Osteoblast (primary cell): Measurements from ENCODE around the gene TULP4. TPM values are rescaled to one million over a fixed set of nuclear protein-coding genes. Genes with fewer than 3 reads are reported as not detected.

Source experiments
- DNase-seq: peaks from one replicate; pipeline ENCODE4 v3.0.0; 2011; ENCODE audit warnings: low spot score, mixed read lengths; ENCODE audit not compliant: insufficient read length; ENCODE audit errors: missing footprints
- H2AFZ ChIP-seq: 2 replicates; pipeline ENCODE4 v1.6.0; 2011; ENCODE audit warnings: mild to moderate bottlenecking, low read length
- H3K27ac ChIP-seq: 2 replicates; pipeline ENCODE4 v1.5.1; 2011; ENCODE audit warnings: mild to moderate bottlenecking, low read depth, low read length, moderate library complexity
- H3K27me3 ChIP-seq: 2 replicates; pipeline ENCODE4 v1.6.0; 2012; ENCODE audit warnings: mild to moderate bottlenecking, control low read depth, inconsistent platforms, low read length, moderate library complexity; ENCODE audit not compliant: insufficient read depth
- H3K36me3 ChIP-seq: 2 replicates; pipeline ENCODE4 v1.5.1; 2011; ENCODE audit warnings: mild to moderate bottlenecking, low read length, control low read depth, moderate library complexity; ENCODE audit not compliant: insufficient read depth
- H3K4me1 ChIP-seq: 2 replicates; pipeline ENCODE4 v1.5.1; 2011; ENCODE audit warnings: mild to moderate bottlenecking, low read length, control low read depth, moderate library complexity; ENCODE audit not compliant: insufficient read depth
- H3K4me2 ChIP-seq: 2 replicates; pipeline ENCODE4 v1.6.0; 2011; ENCODE audit warnings: mild to moderate bottlenecking, low read length; ENCODE audit not compliant: insufficient read depth
- H3K4me3 ChIP-seq: fragments of 200-600 bp; sonication (generic); 3 replicates; pipeline ENCODE4 v1.5.1; 2012; ENCODE audit warnings: mild to moderate bottlenecking, low read length, inconsistent platforms; ENCODE audit not compliant: insufficient read depth
- H3K79me2 ChIP-seq: 2 replicates; pipeline ENCODE4 v1.6.0; 2012; ENCODE audit warnings: mild to moderate bottlenecking, low read length, control low read depth, inconsistent platforms; ENCODE audit not compliant: insufficient read depth
- H3K9me3 ChIP-seq: 2 replicates; pipeline ENCODE4 v1.5.1; 2011; ENCODE audit warnings: low read depth, low read length, control low read depth
- H4K20me1 ChIP-seq: 2 replicates; pipeline ENCODE4 v1.6.0; 2012; ENCODE audit warnings: mild to moderate bottlenecking, low read length, control low read depth; ENCODE audit not compliant: insufficient read depth
- total RNA-seq: library from RNA; depleted of rRNA; stranded (reverse); fragments of >200 nt; gene quantifications from 2 replicates; pipeline ENCODE4 v1.2.3, GENCODE V29; 2012
- TF ChIP-seq, protein P1 (sequence below): IDR thresholded peaks from 2 replicates; pipeline ENCODE4 v1.5.1; 2011; ENCODE audit warnings: mild to moderate bottlenecking, low read depth, low read length, moderate library complexity; ENCODE audit errors: extremely low read depth

The TULP4 gene
- total RNA-seq, 1 donor: 172 TPM

DNA sequence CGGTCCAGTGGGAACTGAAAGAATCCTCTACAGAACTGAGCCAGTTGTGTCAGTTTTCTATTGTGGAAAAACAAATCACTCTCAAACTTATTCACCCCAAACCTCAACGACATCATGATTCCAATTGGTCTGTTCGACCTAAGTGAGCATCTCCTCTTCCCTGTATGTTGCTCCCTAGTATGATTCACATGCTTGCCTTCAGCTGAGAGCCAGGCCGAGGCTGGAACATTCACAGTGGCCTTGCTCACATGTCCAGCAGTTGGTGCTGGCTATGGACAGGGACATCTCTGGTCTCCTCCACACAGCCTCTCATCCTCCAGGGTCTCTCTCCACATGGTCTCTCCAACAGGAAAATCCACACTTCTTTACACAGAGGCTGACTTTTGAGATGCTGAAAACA is 219.3 kb downstream of the TULP4 start:
- Histone ChIP-seq H3K27ac (no peak overlapping the region), H3K4me2 (no peak overlapping the region), H3K9me3 (no peaks in the 10 kb centered on the region), H2AFZ (no peak overlapping the region), H3K79me2 (no peaks in the 10 kb centered on the region), H3K4me1 (no peaks in the 10 kb centered on the region), H3K4me3 (no peak overlapping the region), H3K27me3 (peaks cover 4% of the 10 kb centered on the region), H4K20me1 (no peaks in the 10 kb centered on the region), H3K36me3 (no peaks in the 10 kb centered on the region)
- DNase-seq: no peak
- TF ChIP-seq, protein P1, sequence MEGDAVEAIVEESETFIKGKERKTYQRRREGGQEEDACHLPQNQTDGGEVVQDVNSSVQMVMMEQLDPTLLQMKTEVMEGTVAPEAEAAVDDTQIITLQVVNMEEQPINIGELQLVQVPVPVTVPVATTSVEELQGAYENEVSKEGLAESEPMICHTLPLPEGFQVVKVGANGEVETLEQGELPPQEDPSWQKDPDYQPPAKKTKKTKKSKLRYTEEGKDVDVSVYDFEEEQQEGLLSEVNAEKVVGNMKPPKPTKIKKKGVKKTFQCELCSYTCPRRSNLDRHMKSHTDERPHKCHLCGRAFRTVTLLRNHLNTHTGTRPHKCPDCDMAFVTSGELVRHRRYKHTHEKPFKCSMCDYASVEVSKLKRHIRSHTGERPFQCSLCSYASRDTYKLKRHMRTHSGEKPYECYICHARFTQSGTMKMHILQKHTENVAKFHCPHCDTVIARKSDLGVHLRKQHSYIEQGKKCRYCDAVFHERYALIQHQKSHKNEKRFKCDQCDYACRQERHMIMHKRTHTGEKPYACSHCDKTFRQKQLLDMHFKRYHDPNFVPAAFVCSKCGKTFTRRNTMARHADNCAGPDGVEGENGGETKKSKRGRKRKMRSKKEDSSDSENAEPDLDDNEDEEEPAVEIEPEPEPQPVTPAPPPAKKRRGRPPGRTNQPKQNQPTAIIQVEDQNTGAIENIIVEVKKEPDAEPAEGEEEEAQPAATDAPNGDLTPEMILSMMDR: no peak

- H3K4me2 ChIP-seq: no peak overlapping the region
- no peaks in the 10 kb centered on the region for H3K79me2 ChIP-seq
- H2AFZ ChIP-seq: no peak overlapping the region
- no peaks in the 10 kb centered on the region for H3K36me3 ChIP-seq
- no peaks in the 10 kb centered on the region for H4K20me1 ChIP-seq
- peak; percentile 66 for DNase-seq
- TF ChIP-seq, protein P1: no peak
- H3K4me1 ChIP-seq: no peaks in the 10 kb centered on the region
- no peaks in the 10 kb centered on the region for H3K9me3 ChIP-seq
- no peak overlapping the region for H3K4me3 ChIP-seq
- H3K27me3 ChIP-seq: peaks cover 8% of the 10 kb centered on the region
- H3K27ac ChIP-seq: no peak overlapping the region
Measured at GRCh38 chr6:158531970-158532369, 219.7 kb downstream of the TULP4 start.

DNA sequence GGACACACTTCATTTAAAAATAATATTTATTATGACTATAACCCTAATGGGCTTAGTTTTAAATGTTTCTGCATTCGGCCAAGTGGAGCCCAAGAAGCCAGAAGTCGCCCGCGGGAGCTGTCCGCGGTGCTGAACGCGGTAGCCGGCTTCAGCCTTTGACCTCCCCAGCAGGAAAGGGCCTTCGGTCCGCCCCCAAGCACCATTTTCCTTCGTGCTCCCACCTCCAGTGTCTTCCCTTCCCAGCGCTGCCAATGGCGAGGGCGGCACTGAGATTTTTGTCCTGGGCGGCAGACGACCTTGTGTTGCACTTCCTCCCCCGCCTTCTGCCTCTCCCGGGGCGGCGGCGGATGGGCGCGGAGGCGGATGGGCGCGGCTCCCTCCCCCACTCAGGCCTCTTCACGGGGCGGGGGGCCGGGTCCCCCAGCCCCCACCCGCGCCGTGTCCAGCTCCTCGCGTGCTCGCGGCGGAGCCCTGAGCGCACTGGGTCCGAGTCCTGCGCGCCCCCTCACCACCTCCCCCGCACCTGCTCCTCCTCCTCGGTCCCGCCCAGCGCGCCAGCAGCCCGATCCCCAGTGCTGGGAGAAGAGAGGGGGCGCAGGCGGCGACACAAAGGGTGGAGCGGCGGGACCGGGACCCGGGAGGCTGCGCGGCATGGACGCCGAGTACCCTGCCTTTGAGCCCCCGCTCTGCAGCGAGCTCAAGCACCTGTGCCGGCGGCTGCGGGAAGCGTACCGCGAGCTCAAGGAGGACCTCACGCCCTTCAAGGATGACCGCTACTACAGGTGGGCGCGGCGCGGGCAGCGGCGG is 224.0 kb downstream of the TULP4 start:
- TF ChIP-seq, protein P1: no peak
- Histone ChIP-seq H3K9me3 (no peaks in the 10 kb centered on the region), H3K27me3 (peaks cover 40% of the 10 kb centered on the region), H3K36me3 (no peaks in the 10 kb centered on the region), H3K4me3 (peak overlapping the region; percentile 70), H4K20me1 (no peaks in the 10 kb centered on the region), H3K27ac (no peak overlapping the region), H3K79me2 (no peaks in the 10 kb centered on the region), H2AFZ (peak overlapping the region; percentile 56), H3K4me2 (peak overlapping the region; percentile 84), H3K4me1 (no peaks in the 10 kb centered on the region)
- peak; percentile 97 for DNase-seq

- Histone ChIP-seq H3K27me3 (peaks cover 40% of the 10 kb centered on the region), H3K9me3 (no peaks in the 10 kb centered on the region), H4K20me1 (no peaks in the 10 kb centered on the region), H3K79me2 (no peaks in the 10 kb centered on the region), H3K4me2 (peak overlapping the region; percentile 84), H3K4me3 (peak overlapping the region; percentile 70), H3K4me1 (no peaks in the 10 kb centered on the region), H3K36me3 (no peaks in the 10 kb centered on the region), H3K27ac (no peak overlapping the region), H2AFZ (no peak overlapping the region)
- DNase-seq: peak; percentile 93
- TF ChIP-seq, protein P1: no peak
Measured at GRCh38 chr6:158536891-158537798, 224.9 kb downstream of the TULP4 start.
